ENCODE data around the gene BOD1L2. TPM values are rescaled to one million over a fixed set of nuclear protein-coding genes. Genes with fewer than 3 reads are reported as not detected.

BOD1L2 gene
- total RNA-seq, 3 donors from 2014 or later = not detected

DNA sequence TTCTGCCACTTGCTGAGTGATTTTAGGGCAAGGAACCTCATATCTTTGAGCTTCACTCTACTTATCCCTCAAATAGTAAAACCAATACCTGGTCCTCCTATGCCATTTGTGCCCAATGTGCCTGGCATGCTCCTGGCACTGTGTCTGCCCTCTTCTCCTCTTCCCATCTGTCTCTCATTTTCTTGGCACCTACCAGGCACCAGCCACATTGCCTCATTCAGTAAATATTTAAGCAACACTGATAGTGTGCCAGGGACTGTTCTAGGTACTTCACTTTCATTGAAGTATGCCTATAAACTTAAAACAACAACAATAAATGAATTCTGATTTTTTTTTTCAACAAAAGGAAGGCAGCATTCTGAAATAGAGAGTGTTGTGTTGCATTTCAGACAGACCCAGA is 15.1 kb upstream of the BOD1L2 start:
- no peaks in the 10 kb centered on the region for H3K4me1 ChIP-seq (ENCODE audit: low read depth)
- DNase-seq = peak in 1 of 3 donors; percentile 31
- no peak overlapping the region for H3K4me3 ChIP-seq
- intact Hi-C loops (cut with DNase I, micrococcal nuclease) = no loop called here
- TF ChIP-seq CTCF (IDR thresholded peaks at IDR 0.05) = no peak
- H3K36me3 ChIP-seq (ENCODE audit: low read depth) = no peaks in the 10 kb centered on the region
- H3K9me3 ChIP-seq = no peaks in the 10 kb centered on the region
- peak; percentile 87 for ATAC-seq

DNA sequence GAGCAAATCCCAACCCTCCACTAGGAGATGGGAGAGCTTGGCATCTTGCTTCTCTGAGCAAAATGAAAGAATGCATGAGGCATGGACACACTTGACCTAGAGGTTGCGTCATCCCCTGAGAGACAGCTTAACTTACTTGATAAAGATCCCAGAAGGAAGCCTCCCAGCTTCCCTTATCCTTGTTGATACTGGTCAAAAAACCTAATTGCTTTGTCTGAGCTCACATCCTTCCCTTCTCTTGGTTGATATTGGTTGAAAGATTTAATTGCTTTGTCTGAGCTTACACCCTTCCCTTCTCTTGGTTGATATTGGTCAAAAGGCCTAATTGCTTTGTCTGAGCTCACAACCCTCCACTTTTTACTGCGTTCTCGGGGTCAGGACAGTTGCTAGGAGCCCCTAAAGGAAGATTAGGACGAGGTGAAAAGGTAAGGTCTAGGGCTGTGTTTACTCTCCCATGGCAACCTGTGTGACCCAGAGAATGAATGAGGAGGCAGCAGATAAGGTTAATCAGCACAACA is 12.2 kb upstream of the BOD1L2 start:
- H3K4me3 ChIP-seq = no peak overlapping the region
- intact Hi-C loops (cut with DNase I, micrococcal nuclease) = no loop called here
- DNase-seq (no peak), ATAC-seq (no peak)
- H3K9me3 ChIP-seq = no peaks in the 10 kb centered on the region
- H3K36me3 ChIP-seq (ENCODE audit: low read depth) = no peaks in the 10 kb centered on the region
- TF ChIP-seq CTCF (IDR thresholded peaks at IDR 0.05) = no peak
- H3K4me1 ChIP-seq (ENCODE audit: low read depth) = no peaks in the 10 kb centered on the region

- ATAC-seq = no peak
- Histone ChIP-seq H3K4me3 (no peak overlapping the region), H3K9me3 (no peaks in the 10 kb centered on the region), H3K4me1 (ENCODE audit: low read depth) (no peaks in the 10 kb centered on the region), H3K36me3 (ENCODE audit: low read depth) (no peaks in the 10 kb centered on the region)
- TF ChIP-seq CTCF (IDR thresholded peaks at IDR 0.05) = no peak
- intact Hi-C loops (cut with DNase I, micrococcal nuclease) = no loop called here
- no peak for DNase-seq
Observed at GRCh38 chr18:57135699-57136098, 11.2 kb upstream of the BOD1L2 start.

DNA sequence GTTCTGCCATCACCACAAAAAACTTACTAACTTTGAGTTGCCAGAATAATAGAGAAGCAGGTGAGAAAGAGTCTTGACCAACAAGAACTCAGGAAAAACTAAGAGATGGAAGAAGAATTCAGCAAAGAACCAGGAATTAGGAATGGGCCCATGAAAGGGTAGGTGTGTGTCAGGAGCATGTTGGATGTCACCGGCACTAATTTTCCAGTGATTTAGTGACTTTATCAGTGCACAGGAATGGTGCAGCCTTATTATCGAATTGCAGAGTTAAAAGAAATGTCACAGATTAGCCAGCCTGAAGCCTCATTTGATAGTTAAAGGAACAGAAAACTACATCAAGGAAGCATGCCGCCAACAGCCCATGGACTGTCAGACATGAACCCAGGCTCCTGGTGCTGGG is 9.0 kb upstream of the BOD1L2 start:
- DNase-seq (no peak), ATAC-seq (no peak)
- Histone ChIP-seq H3K4me3 (no peak overlapping the region), H3K36me3 (ENCODE audit: low read depth) (no peaks in the 10 kb centered on the region), H3K9me3 (no peaks in the 10 kb centered on the region), H3K4me1 (ENCODE audit: low read depth) (peaks cover 7% of the 10 kb centered on the region)
- no peak for TF ChIP-seq CTCF (IDR thresholded peaks at IDR 0.05)
- intact Hi-C loops (cut with DNase I, micrococcal nuclease) = no loop called here

DNA sequence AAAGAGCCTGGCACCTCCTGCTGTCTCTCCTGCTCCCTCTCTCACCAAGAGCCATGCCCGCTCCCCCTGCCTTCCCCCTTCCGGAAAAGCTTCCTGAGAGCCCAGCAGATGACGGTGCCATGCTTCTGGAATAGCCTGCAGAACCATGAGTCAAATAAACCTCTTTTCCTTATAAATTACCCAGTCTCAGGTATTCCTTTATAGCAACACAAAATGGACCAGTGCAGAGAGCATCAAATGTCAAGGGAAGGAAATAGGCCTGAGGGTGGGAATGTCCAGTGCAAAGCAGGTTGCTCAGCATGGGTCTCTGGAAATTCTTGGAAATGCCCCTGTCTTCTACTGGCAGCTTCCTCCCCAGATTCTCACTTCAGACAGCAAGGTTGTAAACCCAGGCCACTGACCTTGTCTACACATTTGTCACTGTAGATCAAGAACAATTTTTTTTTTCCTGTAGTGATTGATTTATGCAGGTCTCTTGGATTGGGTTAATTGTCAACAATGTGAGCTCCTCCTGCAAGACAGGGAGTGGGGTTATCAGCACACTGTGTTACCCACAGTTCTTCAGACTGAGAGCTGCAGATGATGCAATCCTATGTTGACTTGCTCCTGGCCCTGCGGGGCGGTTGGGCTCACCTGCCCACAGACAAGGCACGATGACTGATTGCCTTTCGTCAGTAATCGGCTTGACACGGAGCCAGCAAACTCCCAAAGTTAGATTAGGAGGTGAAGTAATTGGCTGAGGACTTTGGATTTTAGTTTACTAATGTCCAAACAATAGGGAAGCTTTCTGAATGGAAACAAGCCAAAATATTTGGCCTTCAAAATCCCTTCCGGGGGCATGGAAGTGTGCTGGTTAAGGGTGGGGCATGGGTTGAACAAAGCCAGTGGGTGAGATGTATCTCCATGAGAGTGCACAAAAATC is 5.4 kb upstream of the BOD1L2 start:
- Histone ChIP-seq H3K4me3 (no peak overlapping the region), H3K9me3 (no peaks in the 10 kb centered on the region), H3K36me3 (ENCODE audit: low read depth) (no peaks in the 10 kb centered on the region), H3K4me1 (ENCODE audit: low read depth) (peaks cover 7% of the 10 kb centered on the region)
- DNase-seq = peak; percentile 72 to 81 (median 77)
- intact Hi-C loops (cut with DNase I, micrococcal nuclease) = no loop called here
- peak; percentile 97 for ATAC-seq
- no peak for TF ChIP-seq CTCF (IDR thresholded peaks at IDR 0.05)

Measured in mucosa of descending colon (tissue), 3 donors.